Activated CD4-positive, alpha-beta memory T cell treated with anti-CD3 and anti-CD28 coated beads for 36 hours (primary cell): ENCODE measurements around the gene CCL26. TPM values are rescaled to one million over a fixed set of nuclear protein-coding genes. Genes with fewer than 3 reads are reported as not detected.
A peak's percentile ranks its signal among the peaks of the same experiment; 100 is the strongest.
"Not testable (repeated sequence)": the region's sequence is repeated elsewhere in the genome, so short reads cannot be mapped to it uniquely, and the experiment has no call there.

ENCODE experiments used
- CTCF ChIA-PET: fragments of 350-600 bp; sonication (Branson Sonifier 250); formaldehyde crosslinking; loops from one replicate; lab custom pipeline; 2021; ENCODE audit warnings: antibody characterized with exemption, inconsistent platforms; lab: Charles Lee
- POLR2A ChIA-PET: fragments of 350-600 bp; sonication (Branson Sonifier 250); formaldehyde crosslinking; loops from one replicate; lab custom pipeline; 2021; ENCODE audit warnings: antibody characterized with exemption; lab: Charles Lee
- DNase-seq: peaks from one replicate; pipeline ENCODE4 v3.0.0-alpha.2; 2020
- H3K27ac Mint-ChIP-seq: one replicate; pipeline ENCODE4 v1.8.0; 2021; ENCODE audit warnings: mixed read lengths
- H3K27me3 Mint-ChIP-seq: one replicate; pipeline ENCODE4 v1.8.0; 2021; ENCODE audit warnings: mixed read lengths
- H3K36me3 Mint-ChIP-seq: one replicate; pipeline ENCODE4 v1.8.0; 2021; ENCODE audit warnings: mixed read lengths
- H3K4me1 Mint-ChIP-seq: one replicate; pipeline ENCODE4 v1.8.0; 2021; ENCODE audit warnings: low read depth, mixed read lengths
- H3K4me3 Mint-ChIP-seq: one replicate; pipeline ENCODE4 v1.8.0; 2021; ENCODE audit warnings: mild to moderate bottlenecking, mixed read lengths
- H3K9me3 Mint-ChIP-seq: one replicate; pipeline ENCODE4 v1.8.0; 2021; ENCODE audit warnings: mixed read lengths
- intact Hi-C: fragments of 100-400 bp; cut with micrococcal nuclease; formaldehyde crosslinking; loops from one replicate; pipeline ENCODE4 v1.15.1; 2023
- total RNA-seq, 2 experiments: library from RNA; stranded (reverse); gene quantifications; one replicate each; pipeline ENCODE4 v1.2.3, GENCODE V29; 2021

The CCL26 gene
- total RNA-seq, 2 experiments from 2014 or later = 1.3 to 2.0 TPM

DNA sequence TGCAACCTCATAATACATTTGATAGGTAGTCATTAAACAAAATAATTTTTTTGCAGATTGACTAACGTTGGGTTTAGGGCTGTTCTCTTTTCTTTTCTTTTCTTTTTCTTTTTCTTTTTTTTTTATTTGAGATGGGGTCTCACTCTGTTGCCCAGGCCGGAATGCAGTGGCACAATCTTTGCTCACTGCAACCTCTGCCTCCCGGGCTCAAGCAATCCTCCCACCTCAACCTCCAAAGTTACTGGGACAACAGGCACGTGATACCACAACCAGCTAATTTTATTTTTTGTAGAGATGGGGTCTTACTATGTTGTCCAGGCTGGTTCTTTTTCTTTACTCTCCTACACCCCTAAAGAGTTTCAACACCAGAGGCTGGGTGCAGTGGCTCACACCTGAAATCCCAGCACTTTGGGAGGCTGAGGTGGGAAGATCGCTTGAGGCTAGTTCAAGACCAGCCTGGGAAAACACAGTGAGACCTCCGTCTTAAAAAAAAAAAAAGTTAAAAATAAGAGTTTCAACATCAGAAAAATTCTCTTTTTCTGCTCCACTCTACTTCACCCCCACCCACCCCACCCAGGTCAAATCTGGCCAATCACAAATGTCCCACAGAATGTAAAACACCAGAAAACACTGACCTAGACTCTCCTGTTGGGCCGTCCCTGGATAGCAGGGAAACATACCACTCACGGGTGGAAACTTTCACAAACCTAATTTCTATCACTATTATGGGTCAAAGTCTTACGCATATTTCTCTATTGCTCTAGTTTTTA is 36.2 kb downstream of the CCL26 start:
- DNase-seq = no peak
- ChIA-PET CTCF (no interaction called here), POLR2A (no interaction called here)
- H3K36me3 Mint-ChIP-seq = no peaks in the 10 kb centered on the region
- no peak overlapping the region for H3K27ac Mint-ChIP-seq
- intact Hi-C loops = loop anchor here (5.0 kb wide), 1 partner anchor 138 kb away; no protein-coding TSS in a partner anchor
- H3K27me3 Mint-ChIP-seq = peaks cover 4% of the 10 kb centered on the region
- H3K4me3 Mint-ChIP-seq = no peak overlapping the region
- H3K4me1 Mint-ChIP-seq = peaks cover 13% of the 10 kb centered on the region
- H3K9me3 Mint-ChIP-seq = no peaks in the 10 kb centered on the region

DNA sequence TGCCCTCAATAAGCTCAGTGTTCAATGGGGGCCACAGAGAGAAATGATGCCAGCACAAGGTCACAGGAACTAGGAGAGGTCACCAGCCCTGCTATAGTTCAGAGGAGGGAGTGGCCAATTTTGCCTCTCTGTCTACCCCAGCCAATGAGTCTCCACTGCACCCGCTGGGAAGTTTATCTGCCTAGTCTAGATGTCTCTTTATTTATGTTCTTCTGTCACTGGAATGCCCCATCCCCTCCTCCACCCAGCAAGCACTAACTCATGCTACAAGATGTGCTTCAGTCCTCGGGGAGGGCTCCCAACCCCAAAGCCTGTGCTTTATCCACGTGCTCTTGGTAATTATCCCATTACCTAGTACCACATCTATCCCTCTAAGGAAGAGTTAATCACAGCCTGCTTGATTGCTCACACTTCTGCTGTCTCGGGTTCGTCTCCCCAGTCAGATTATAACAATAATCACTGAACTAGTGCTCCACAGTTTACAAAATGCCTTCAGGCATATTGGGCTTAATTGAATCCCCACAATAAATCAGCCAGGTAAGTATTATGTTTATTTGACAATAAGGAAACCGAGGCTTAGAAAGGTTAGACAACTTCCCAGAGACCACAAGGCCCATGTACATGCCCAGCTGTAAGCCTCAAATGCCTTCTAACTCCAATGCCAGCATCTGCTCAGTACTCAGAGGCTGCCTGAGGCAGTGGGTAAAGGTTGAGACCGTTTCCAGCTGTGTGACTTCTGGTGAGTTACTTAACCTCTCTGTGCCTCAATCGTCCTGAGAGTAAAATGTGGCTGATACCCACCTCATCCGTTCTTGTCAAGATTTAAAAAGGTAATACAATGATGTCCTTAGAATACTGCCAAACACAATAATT is 37.2 kb downstream of the CCL26 start:
- no peak for DNase-seq
- ChIA-PET POLR2A (no interaction called here), CTCF (no interaction called here)
- no peaks in the 10 kb centered on the region for H3K9me3 Mint-ChIP-seq
- no peak overlapping the region for H3K27ac Mint-ChIP-seq
- H3K36me3 Mint-ChIP-seq = no peaks in the 10 kb centered on the region
- intact Hi-C loops = loop anchor here (5.0 kb wide), 1 partner anchor 138 kb away; no protein-coding TSS in a partner anchor
- peaks cover 3% of the 10 kb centered on the region for H3K27me3 Mint-ChIP-seq
- H3K4me3 Mint-ChIP-seq = no peak overlapping the region
- peaks cover 15% of the 10 kb centered on the region for H3K4me1 Mint-ChIP-seq

DNA sequence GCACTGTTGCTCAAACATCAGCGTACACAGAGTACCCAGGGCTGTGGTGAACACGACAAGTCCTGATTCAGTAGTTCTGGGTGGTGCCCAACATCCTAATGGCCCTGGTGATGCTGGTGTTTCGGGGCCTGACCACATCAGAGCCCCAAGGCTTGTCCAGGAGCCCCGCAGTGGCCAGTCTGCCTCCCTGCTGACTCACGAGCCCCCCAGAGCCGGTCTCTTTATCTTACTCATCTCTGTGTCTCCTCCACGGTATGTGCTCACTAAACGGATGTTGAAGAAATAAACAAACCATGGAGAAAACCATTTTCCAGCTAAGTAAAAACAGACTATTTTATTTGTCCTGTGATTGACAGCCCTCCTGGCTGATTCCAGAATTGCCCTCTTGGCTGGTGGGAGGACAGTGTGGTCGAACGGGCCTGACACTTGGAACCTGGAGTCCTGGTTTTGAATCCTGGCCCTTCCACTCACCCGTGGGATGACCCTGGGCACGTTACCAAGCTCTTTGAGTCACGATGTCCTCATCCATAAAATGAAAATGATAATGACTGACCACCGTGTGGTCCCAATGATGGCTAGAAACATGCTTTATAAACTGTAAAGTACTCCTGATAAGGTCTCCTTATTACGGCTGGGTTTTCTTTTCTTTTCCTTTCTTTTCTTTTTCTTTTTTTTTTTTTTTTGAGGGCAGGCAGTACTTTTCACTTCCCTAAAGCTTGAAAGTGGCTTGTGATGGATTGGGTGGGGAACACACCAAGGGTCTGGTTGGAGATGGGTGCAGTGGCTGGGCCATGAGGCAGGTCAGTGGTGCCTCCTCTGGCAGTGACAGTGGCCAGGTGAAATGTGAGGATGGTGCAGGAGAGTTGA is 39.0 kb downstream of the CCL26 start:
- no peaks in the 10 kb centered on the region for H3K9me3 Mint-ChIP-seq
- H3K27me3 Mint-ChIP-seq = peaks cover 3% of the 10 kb centered on the region
- no peak overlapping the region for H3K27ac Mint-ChIP-seq
- no peaks in the 10 kb centered on the region for H3K36me3 Mint-ChIP-seq
- no peak for DNase-seq
- no peak overlapping the region for H3K4me3 Mint-ChIP-seq
- CTCF ChIA-PET = interaction anchor here (1.0 kb wide), 1 partner anchor 365 kb away, joined by 3 read pairs; no protein-coding TSS in a partner anchor
- peaks cover 18% of the 10 kb centered on the region for H3K4me1 Mint-ChIP-seq
- intact Hi-C loops = no loop called here
- POLR2A ChIA-PET = no interaction called here

DNA sequence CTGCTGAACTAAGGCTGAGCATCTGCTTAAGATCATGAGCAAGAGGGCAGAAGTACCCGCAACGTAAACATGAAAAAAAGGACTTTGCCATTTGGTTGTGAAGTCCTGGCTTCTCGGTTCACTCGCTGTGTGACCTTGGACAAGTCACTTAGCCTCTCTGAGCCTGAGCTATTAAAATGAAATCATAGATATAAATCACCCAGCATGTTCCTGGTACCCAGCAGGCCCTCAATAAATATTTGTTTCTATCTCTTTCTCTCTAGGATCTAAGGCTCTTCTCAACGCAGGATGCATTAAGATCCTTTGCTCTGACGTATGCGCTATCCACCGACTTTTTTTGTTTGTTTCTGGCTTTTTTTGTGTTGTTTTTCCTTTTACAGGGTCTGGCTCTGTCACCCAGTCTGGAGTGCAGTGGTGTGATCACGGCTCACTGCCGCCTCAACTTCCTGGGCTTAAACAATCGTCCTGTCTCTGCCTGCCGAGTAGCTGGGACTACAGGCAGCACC is 39.9 kb downstream of the CCL26 start:
- ChIA-PET CTCF (no interaction called here), POLR2A (no interaction called here)
- no peak overlapping the region for H3K4me3 Mint-ChIP-seq
- H3K27ac Mint-ChIP-seq = no peak overlapping the region
- H3K9me3 Mint-ChIP-seq = no peaks in the 10 kb centered on the region
- no peaks in the 10 kb centered on the region for H3K36me3 Mint-ChIP-seq
- DNase-seq = no peak
- intact Hi-C loops = no loop called here
- H3K27me3 Mint-ChIP-seq = peaks cover 3% of the 10 kb centered on the region
- H3K4me1 Mint-ChIP-seq = peaks cover 19% of the 10 kb centered on the region

DNA sequence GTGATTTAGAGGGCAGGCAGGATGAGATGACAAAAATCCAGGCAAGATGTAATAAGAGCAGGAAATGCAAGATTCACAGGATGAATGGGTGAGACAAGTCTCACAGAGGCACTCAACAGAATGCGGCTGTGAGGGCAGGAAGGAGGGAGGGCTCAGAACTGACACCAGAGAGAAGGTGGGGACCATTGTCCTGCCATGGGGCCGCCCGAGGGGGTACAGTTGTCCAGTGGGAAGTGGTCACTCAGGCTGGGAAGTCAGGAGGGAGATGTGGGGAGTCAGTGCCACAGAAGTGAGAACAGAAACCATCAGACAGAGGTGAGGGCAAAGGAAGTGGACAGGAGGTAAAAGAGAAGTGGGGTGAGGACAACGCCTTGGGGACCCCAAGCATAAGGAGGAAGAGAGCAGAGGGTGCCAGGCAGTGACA is 42.1 kb downstream of the CCL26 start:
- peaks cover 19% of the 10 kb centered on the region for H3K4me1 Mint-ChIP-seq
- CTCF ChIA-PET = no interaction called here
- POLR2A ChIA-PET = no interaction called here

DNA sequence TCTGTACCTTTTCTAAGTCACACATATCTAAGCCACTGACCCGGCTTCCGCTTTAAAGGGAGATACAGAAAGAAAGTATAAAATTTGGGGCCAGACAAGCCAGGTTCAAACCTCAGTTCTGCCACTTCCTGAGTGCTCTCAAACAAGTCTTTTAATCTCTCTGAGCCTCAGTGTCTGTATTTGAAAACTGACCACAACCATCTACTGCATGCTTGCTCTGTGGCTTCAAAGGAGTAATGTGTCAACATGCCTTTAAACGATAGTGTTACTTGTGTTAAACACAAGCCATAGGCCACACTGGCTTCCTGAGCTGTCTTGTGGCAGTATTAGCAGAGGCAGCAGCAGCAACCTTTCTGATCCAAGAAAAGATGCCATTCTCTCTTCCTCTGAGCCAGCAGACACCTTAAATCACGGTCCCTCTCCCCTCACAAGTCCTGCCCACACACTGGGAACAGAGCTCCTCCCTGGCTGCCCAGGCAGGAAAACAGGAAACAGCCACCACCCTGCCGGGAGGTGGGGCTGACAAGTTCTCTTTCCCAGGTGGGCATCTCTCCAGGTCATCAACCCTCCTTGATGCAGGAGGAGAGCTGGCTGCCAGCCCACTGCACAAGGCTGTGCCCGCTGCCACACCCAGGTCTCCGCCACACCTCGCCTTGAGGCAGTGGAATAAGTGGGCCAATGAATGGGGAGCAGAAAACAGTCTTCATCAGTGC is 44.0 kb downstream of the CCL26 start:
- H3K27ac Mint-ChIP-seq = peak overlapping the region; percentile 46
- CTCF ChIA-PET = interaction anchor here (1.1 kb wide), 1 partner anchor 35 kb away, joined by 3 read pairs; no protein-coding TSS in a partner anchor
- H3K36me3 Mint-ChIP-seq = no peaks in the 10 kb centered on the region
- peaks cover 19% of the 10 kb centered on the region for H3K4me1 Mint-ChIP-seq
- POLR2A ChIA-PET = interaction anchor here (0.8 kb wide), 1 partner anchor 11 kb away, joined by 3 read pairs; no protein-coding TSS in a partner anchor
- no peaks in the 10 kb centered on the region for H3K27me3 Mint-ChIP-seq
- no peak overlapping the region for H3K4me3 Mint-ChIP-seq
- intact Hi-C loops = no loop called here
- no peaks in the 10 kb centered on the region for H3K9me3 Mint-ChIP-seq
- DNase-seq = peak; percentile 19

More for the DNA sequence above, 42.1 kb downstream of the CCL26 start:
- Mint-ChIP-seq H3K9me3 (no peaks in the 10 kb centered on the region), H3K4me3 (no peak overlapping the region), H3K36me3 (no peaks in the 10 kb centered on the region), H3K27me3 (no peaks in the 10 kb centered on the region), H3K27ac (no peak overlapping the region)
- intact Hi-C loops = no loop called here
- no peak for DNase-seq

DNA sequence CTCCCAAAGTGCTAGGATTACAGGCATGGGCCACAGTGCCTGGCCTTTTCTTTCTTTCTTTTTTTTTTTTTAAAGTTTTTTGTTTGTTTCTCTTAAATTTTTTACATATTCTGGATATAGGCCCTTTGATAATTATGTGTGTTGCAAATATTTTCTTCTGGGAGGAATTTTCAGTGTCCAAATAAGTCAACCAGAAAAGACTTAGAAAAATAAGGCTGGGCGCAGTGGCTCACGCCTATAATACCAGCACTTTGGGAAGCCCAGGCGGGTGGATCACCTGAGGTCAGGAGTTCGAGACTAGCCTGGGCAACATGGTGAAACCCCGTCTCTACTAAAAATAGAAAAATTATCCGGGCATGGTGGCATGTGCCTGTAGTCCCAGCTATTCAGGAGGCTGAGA is 44.7 kb downstream of the CCL26 start:
- H3K9me3 Mint-ChIP-seq, intact Hi-C loops, H3K4me3 Mint-ChIP-seq, H3K27ac Mint-ChIP-seq, H3K27me3 Mint-ChIP-seq, H3K36me3 Mint-ChIP-seq, DNase-seq, POLR2A ChIA-PET: not testable (repeated sequence)
- peaks cover 19% of the 10 kb centered on the region for H3K4me1 Mint-ChIP-seq
- CTCF ChIA-PET = interaction anchor here (1.1 kb wide), 1 partner anchor 35 kb away, joined by 3 read pairs; no protein-coding TSS in a partner anchor

DNA sequence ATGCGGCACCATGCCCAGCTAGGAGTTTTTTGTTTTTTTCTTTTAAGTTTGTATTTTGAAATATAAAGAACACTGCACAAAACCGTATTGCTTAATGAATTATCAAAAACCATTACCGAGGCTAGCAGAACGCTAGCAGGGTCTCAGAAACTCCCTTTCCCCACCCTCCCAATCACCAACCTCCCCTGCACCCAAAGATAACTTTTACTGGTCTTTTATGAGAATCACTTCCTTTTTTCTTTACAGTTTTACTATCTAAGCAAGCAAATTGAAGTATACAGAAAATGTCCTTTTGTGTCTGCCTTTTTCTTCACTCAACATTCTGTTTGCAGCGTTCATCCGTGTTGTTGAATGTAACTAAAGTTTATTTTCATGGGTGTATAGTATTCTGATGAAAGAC is 46.7 kb downstream of the CCL26 start:
- intact Hi-C loops = no loop called here
- Mint-ChIP-seq H3K27me3 (no peaks in the 10 kb centered on the region), H3K36me3 (no peaks in the 10 kb centered on the region), H3K4me3 (no peak overlapping the region), H3K9me3 (no peaks in the 10 kb centered on the region), H3K27ac (no peak overlapping the region), H3K4me1 (peaks cover 19% of the 10 kb centered on the region)
- POLR2A ChIA-PET = no interaction called here
- no peak for DNase-seq
- CTCF ChIA-PET = no interaction called here

DNA sequence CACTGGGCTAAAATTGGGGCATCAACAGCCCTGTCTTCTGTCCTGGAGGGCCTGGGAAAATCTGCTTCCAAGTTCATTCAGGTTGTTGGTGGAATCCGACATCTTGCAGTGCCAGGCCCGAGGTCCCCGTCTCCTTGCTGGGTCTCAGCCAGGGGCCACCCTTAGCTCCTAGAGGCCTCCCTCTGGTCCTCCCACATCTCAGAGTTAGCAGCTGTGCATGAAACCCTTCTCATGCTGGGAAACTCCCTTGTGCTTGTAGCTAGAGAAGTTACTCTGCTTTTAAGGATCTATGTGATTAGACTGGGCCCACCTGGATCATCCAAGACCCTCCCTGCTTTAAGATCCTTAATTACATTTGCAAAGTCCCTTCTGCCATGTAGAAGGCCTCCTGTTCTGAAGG is 48.6 kb downstream of the CCL26 start:
- Mint-ChIP-seq H3K27me3 (no peaks in the 10 kb centered on the region), H3K9me3 (no peaks in the 10 kb centered on the region), H3K4me1 (peaks cover 8% of the 10 kb centered on the region), H3K4me3 (no peak overlapping the region), H3K36me3 (no peaks in the 10 kb centered on the region), H3K27ac (no peak overlapping the region)
- intact Hi-C loops = no loop called here
- ChIA-PET POLR2A (no interaction called here), CTCF (no interaction called here)
- DNase-seq = no peak

DNA sequence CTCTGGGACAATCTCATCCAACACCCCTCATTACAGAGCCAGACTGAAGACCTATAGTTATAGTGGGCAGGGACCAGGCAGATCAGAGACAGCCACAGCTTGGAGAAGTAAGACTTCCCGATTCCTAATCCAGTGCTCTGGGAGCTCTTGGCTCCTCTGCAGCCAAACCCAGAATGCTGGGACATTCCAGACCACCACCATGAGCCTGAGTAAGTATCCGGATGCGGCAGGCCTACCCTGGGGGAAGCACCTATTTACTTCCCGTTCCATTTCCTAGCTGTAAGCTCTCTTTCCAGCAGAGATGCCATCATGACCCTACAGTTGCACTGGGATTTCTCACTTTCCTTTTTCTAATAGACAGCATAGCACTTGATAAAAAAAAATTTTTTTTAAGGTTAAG is 49.6 kb downstream of the CCL26 start:
- Mint-ChIP-seq H3K4me3 (no peak overlapping the region), H3K27ac (no peak overlapping the region), H3K4me1 (no peaks in the 10 kb centered on the region), H3K9me3 (no peaks in the 10 kb centered on the region), H3K27me3 (no peaks in the 10 kb centered on the region), H3K36me3 (no peaks in the 10 kb centered on the region)
- intact Hi-C loops = no loop called here
- no peak for DNase-seq
- ChIA-PET POLR2A (no interaction called here), CTCF (interaction anchor here (1.6 kb wide), 1 partner anchor 40 kb away, joined by 5 read pairs; no protein-coding TSS in a partner anchor)

DNA sequence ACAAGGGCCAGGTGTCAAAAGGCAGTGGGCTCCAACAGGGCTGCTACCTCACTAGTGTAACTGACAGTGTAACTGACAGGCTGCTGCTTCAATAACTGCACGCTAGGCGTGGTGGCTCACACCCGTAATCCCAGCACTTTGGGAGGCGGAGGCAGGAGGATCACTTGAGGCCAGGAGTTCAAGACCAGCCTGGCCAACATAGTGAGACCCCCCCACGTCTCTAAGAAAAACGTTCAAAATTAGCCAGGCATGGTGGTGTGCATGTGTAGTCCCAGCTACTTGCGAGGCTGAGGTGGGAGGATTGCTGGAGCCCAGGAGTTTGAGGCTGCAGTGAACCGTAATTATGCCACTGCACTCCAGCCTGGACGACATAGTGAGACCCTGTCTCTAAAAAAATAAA is 50.1 kb downstream of the CCL26 start:
- H3K9me3 Mint-ChIP-seq, H3K4me1 Mint-ChIP-seq, H3K27ac Mint-ChIP-seq, POLR2A ChIA-PET, DNase-seq, intact Hi-C loops, H3K36me3 Mint-ChIP-seq, H3K4me3 Mint-ChIP-seq, H3K27me3 Mint-ChIP-seq: not testable (repeated sequence)
- CTCF ChIA-PET = interaction anchor here (1.6 kb wide), 1 partner anchor 41 kb away, joined by 5 read pairs; no protein-coding TSS in a partner anchor
